GM23338 (cell line): ENCODE data around the gene INAFM1.

Experiments
- CREB1 ChIP-seq: fragments of 250-450 bp; sonication (Bioruptor Pico); IDR thresholded peaks from 2 replicates; pipeline ENCODE4 v1.5.0; 2020; ENCODE audit warnings: low read depth, mild to moderate bottlenecking, moderate library complexity
- EZH2 ChIP-seq: fragments of 200-600 bp; sonication (generic); IDR thresholded peaks from one replicate; pipeline ENCODE4 v1.8.0; 2017; ENCODE audit warnings: antibody characterized with exemption, mild to moderate bottlenecking, low read depth; ENCODE audit not compliant: unreplicated experiment
- EZH2phosphoT487 ChIP-seq: fragments of 200-600 bp; sonication (generic); IDR thresholded peaks from one replicate; pipeline ENCODE4 v1.8.1; 2018; ENCODE audit warnings: antibody characterized with exemption; ENCODE audit not compliant: unreplicated experiment
- JUNB ChIP-seq: IDR thresholded peaks from one replicate; pipeline ENCODE4 v1.6.1; 2016; ENCODE audit warnings: antibody characterized with exemption; ENCODE audit not compliant: unreplicated experiment
- NANOG ChIP-seq: IDR thresholded peaks from 2 replicates; pipeline ENCODE4 v1.6.1; 2016; ENCODE audit warnings: antibody characterized with exemption, borderline replicate concordance
- POLR2AphosphoS5 ChIP-seq: IDR thresholded peaks from 2 replicates; pipeline ENCODE4 v1.6.1; 2016; ENCODE audit warnings: antibody characterized with exemption, low read depth
- REST ChIP-seq: IDR thresholded peaks from one replicate; pipeline ENCODE4 v1.6.1; 2018; ENCODE audit warnings: antibody characterized with exemption; ENCODE audit not compliant: unreplicated experiment
- STAT1 ChIP-seq: IDR thresholded peaks from one replicate; pipeline ENCODE4 v1.6.1; 2016; ENCODE audit warnings: antibody characterized with exemption; ENCODE audit not compliant: unreplicated experiment
- ZNF114 ChIP-seq: fragments of 250-450 bp; sonication (Bioruptor Pico); IDR thresholded peaks from 2 replicates; pipeline ENCODE4 v1.5.0; 2020; ENCODE audit warnings: mild to moderate bottlenecking, moderate library complexity
- ZNF331 ChIP-seq: fragments of 250-450 bp; sonication (Bioruptor Pico); IDR thresholded peaks from 2 replicates; pipeline ENCODE4 v1.5.0; 2020; ENCODE audit warnings: low read depth, mild to moderate bottlenecking, moderate library complexity
- TF ChIP-seq, protein P1 (sequence below), 2 experiments: fragments of 200-600 bp in 1 of 2; sonication (generic) in 1 of 2; conservative IDR thresholded peaks; 2 replicates each; pipeline versions ENCODE4 v1.5.1 to v1.6.1; 2016 to 2017; ENCODE audit warnings: antibody characterized with exemption in 2 of 2, low read depth in 2 of 2, mild to moderate bottlenecking in 2 of 2, moderate library complexity in 1 of 2
- TF ChIP-seq, protein P2 (sequence below): IDR thresholded peaks from 2 replicates; pipeline ENCODE4 v1.6.1; 2016; ENCODE audit warnings: antibody characterized with exemption

GRCh38 chr19:47323872-47324271, 49.2 kb downstream of the INAFM1 start:
- TF ChIP-seq, protein P1, sequence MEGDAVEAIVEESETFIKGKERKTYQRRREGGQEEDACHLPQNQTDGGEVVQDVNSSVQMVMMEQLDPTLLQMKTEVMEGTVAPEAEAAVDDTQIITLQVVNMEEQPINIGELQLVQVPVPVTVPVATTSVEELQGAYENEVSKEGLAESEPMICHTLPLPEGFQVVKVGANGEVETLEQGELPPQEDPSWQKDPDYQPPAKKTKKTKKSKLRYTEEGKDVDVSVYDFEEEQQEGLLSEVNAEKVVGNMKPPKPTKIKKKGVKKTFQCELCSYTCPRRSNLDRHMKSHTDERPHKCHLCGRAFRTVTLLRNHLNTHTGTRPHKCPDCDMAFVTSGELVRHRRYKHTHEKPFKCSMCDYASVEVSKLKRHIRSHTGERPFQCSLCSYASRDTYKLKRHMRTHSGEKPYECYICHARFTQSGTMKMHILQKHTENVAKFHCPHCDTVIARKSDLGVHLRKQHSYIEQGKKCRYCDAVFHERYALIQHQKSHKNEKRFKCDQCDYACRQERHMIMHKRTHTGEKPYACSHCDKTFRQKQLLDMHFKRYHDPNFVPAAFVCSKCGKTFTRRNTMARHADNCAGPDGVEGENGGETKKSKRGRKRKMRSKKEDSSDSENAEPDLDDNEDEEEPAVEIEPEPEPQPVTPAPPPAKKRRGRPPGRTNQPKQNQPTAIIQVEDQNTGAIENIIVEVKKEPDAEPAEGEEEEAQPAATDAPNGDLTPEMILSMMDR (conservative IDR thresholded peaks at IDR 0.05; ENCODE audit: low read depth in 2 of 2), result no peak
- TF ChIP-seq EZH2 (no peak), REST (no peak), EZH2phosphoT487 (no peak), JUNB (no peak), CREB1 (CRISPR knock-in tag) (no peak), POLR2AphosphoS5 (no peak), NANOG (no peak), ZNF114 (CRISPR knock-in tag) (no peak), STAT1 (no peak), ZNF331 (CRISPR knock-in tag) (no peak)
- TF ChIP-seq, protein P2, sequence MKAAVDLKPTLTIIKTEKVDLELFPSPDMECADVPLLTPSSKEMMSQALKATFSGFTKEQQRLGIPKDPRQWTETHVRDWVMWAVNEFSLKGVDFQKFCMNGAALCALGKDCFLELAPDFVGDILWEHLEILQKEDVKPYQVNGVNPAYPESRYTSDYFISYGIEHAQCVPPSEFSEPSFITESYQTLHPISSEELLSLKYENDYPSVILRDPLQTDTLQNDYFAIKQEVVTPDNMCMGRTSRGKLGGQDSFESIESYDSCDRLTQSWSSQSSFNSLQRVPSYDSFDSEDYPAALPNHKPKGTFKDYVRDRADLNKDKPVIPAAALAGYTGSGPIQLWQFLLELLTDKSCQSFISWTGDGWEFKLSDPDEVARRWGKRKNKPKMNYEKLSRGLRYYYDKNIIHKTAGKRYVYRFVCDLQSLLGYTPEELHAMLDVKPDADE, result no peak
